ENCODE data around the gene NLRP9.

- TF ChIP-seq CTCF (conservative IDR thresholded peaks at IDR 0.05; ENCODE audit: low read depth, low read length) (no peak), RFX5 (IDR thresholded peaks at IDR 0.05; ENCODE audit: low read depth, low read length) (no peak), POLR2A (IDR thresholded peaks at IDR 0.05; ENCODE audit: low read depth, low read length) (no peak), RCOR1 (IDR thresholded peaks at IDR 0.05; ENCODE audit: insufficient replicate concordance, low read length) (no peak), BHLHE40 (IDR thresholded peaks at IDR 0.05; ENCODE audit: low read depth, low read length) (no peak), RAD21 (IDR thresholded peaks at IDR 0.05; ENCODE audit: low read length) (no peak), CEBPB (IDR thresholded peaks at IDR 0.05; ENCODE audit: low read depth, low read length) (no peak), USF2 (IDR thresholded peaks at IDR 0.05; ENCODE audit: low read depth, low read length) (no peak), MAZ (IDR thresholded peaks at IDR 0.05; ENCODE audit: borderline replicate concordance, low read depth, low read length) (no peak)
Observed at GRCh38 chr19:55669418-55670279, 68.6 kb downstream of the NLRP9 start.

Data from IMR-90 (cell line).